ENCODE results near the gene CCDC91. TPM values are rescaled to one million over a fixed set of nuclear protein-coding genes. Genes with fewer than 3 reads are reported as not detected.

The CCDC91 gene
- total and polyA plus RNA-seq, 9 of the 15 experiments (the other 6 are each of a cell fraction or from before 2014, with no cell fraction given) = 10.1 to 31.1 (median 26.3) TPM

DNA sequence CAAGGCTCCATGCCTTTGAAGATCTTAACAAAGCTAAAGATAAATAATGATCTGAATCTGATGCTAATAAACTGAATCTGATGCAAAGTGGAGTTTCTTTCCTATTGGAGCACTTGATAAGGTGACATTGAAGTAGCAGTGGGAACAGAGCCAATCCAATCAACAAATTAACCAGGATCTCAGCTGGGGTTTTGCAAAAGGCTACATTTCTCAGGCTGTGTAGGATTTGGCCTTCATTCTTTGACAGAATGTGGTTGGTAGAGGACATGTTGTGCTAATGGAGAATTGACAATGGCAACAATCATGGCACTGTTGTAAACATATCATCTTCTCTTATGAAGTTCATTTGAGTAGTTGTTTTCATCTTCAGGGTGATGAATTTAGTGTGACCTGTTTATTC, 164.9 kb downstream of the CCDC91 start:
- in situ Hi-C loops (cut with MboI) = no loop called here
- intact Hi-C loops (cut with micrococcal nuclease) = no loop called here
- no peak for ATAC-seq
- POLR2A ChIA-PET = no interaction called here
- CTCF ChIA-PET (ENCODE audit: low intra/inter-chr PET ratio) = no interaction called here
- no peak overlapping the region for H3K9ac ChIP-seq (ENCODE audit: insufficient read depth in 1 of 2, low read depth in 2 of 2, low read length in 2 of 2)
- no peak overlapping the region for H2AFZ ChIP-seq (ENCODE audit: low read depth, low read length)
- no peaks in the 10 kb centered on the region for H3K9me1 ChIP-seq (ENCODE audit: control insufficient read depth, insufficient read depth, low read length)
- TF ChIP-seq ASH1L (IDR thresholded peaks at IDR 0.05; ENCODE audit: borderline replicate concordance, low read depth, partially characterized antibody) (no peak), RBBP5 (IDR thresholded peaks at IDR 0.05; ENCODE audit: borderline replicate concordance, insufficient read depth, low read length, poor library complexity, severe bottlenecking) (no peak), ZNF695 (CRISPR knock-in tag; IDR thresholded peaks at IDR 0.05) (no peak)
- TF ChIP-seq, protein P1, sequence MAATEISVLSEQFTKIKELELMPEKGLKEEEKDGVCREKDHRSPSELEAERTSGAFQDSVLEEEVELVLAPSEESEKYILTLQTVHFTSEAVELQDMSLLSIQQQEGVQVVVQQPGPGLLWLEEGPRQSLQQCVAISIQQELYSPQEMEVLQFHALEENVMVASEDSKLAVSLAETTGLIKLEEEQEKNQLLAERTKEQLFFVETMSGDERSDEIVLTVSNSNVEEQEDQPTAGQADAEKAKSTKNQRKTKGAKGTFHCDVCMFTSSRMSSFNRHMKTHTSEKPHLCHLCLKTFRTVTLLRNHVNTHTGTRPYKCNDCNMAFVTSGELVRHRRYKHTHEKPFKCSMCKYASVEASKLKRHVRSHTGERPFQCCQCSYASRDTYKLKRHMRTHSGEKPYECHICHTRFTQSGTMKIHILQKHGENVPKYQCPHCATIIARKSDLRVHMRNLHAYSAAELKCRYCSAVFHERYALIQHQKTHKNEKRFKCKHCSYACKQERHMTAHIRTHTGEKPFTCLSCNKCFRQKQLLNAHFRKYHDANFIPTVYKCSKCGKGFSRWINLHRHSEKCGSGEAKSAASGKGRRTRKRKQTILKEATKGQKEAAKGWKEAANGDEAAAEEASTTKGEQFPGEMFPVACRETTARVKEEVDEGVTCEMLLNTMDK (IDR thresholded peaks at IDR 0.05; ENCODE audit: borderline replicate concordance, insufficient read depth, low read depth, low read length, poor library complexity, severe bottlenecking) = no peak
- H3K9me3 ChIP-seq (replicated peaks; ENCODE audit: control insufficient read depth, insufficient read depth, low read depth, low read length) = no peaks in the 10 kb centered on the region
- H3K79me2 ChIP-seq (ENCODE audit: control insufficient read depth, insufficient read depth, low read length) = no peaks in the 10 kb centered on the region
- H3K4me3 ChIP-seq = no peak overlapping the region
- BruUV-seq (replicated peaks) = no TSS peak
- H3K36me3 ChIP-seq (ENCODE audit: control insufficient read depth, insufficient read depth, low read length) = no peaks in the 10 kb centered on the region
- no peaks in the 10 kb centered on the region for H3K4me1 ChIP-seq (replicated peaks in 1 of 2; ENCODE audit: control insufficient read depth in 2 of 2, insufficient read depth in 2 of 2, low read length in 2 of 2)
- H3K4me2 ChIP-seq (ENCODE audit: insufficient read depth, low read length) = no peak overlapping the region
- H3K27me3 ChIP-seq (ENCODE audit: control insufficient read depth in 2 of 2, insufficient read depth in 2 of 2, low read length in 2 of 2) = no peaks in the 10 kb centered on the region
- no peaks in the 10 kb centered on the region for H4K20me1 ChIP-seq (replicated peaks; ENCODE audit: control insufficient read depth, insufficient read depth, low read length)
- no peak for FAIRE-seq
- no peak overlapping the region for H3K27ac ChIP-seq (ENCODE audit: extremely low read depth, low read depth, low read length)
- no peak for DNase-seq (ENCODE audit: extremely low read depth in 1 of 4, low spot score in 3 of 4)
